ENCODE data around the gene YBX1. TPM values are rescaled to one million over a fixed set of nuclear protein-coding genes. Genes with fewer than 3 reads are reported as not detected.

Gene YBX1
- total and polyA plus RNA-seq, 2 of the 13 experiments (the other 11 are each of a cell fraction or from before 2014, with no cell fraction given), result 339 to 628 TPM

GRCh38 chr1:42740851-42741580 lies 58.8 kb downstream of the YBX1 start (continued):
- TF ChIP-seq ATF2 (CRISPR knock-in tag; IDR thresholded peaks at IDR 0.05) (no peak), CHCHD3 (CRISPR knock-in tag; IDR thresholded peaks at IDR 0.05) (0 out of 2 replicates have a peak, but pooled peaks have one; percentile 19), ZBTB7A (CRISPR knock-in tag; IDR thresholded peaks at IDR 0.05) (peak; percentile 33; the same call in 1 of the 2 replicates), ZBTB46 (CRISPR knock-in tag; IDR thresholded peaks at IDR 0.05; ENCODE audit: borderline replicate concordance) (no peak), SIN3B (IDR thresholded peaks at IDR 0.05; ENCODE audit: low read length) (no peak), BRD4 (CRISPR knock-in tag; IDR thresholded peaks at IDR 0.05) (no peak), HDAC1 (CRISPR knock-in tag; IDR thresholded peaks at IDR 0.05) (no peak), ZNF574 (CRISPR knock-in tag; IDR thresholded peaks at IDR 0.05) (no peak), TEAD3 (CRISPR knock-in tag; optimal IDR thresholded peaks at IDR 0.05; ENCODE audit: borderline replicate concordance) (peak; percentile 8), NAIF1 (CRISPR knock-in tag; IDR thresholded peaks at IDR 0.05; ENCODE audit: borderline replicate concordance) (no peak), HIC2 (CRISPR knock-in tag; IDR thresholded peaks at IDR 0.05; ENCODE audit: low read depth) (peak; percentile 58; the same call in 1 of the 2 replicates), DNMT1 (CRISPR knock-in tag; IDR thresholded peaks at IDR 0.05) (no peak), ISX (CRISPR knock-in tag; conservative IDR thresholded peaks at IDR 0.05) (no peak)

Measured in HepG2 (cell line).